ENCODE measurements around the gene PATJ. TPM values are rescaled to one million over a fixed set of nuclear protein-coding genes. Genes with fewer than 3 reads are reported as not detected.

PATJ gene
- polyA plus RNA-seq, 1 donor from 2014 or later = 7.8 TPM

DNA sequence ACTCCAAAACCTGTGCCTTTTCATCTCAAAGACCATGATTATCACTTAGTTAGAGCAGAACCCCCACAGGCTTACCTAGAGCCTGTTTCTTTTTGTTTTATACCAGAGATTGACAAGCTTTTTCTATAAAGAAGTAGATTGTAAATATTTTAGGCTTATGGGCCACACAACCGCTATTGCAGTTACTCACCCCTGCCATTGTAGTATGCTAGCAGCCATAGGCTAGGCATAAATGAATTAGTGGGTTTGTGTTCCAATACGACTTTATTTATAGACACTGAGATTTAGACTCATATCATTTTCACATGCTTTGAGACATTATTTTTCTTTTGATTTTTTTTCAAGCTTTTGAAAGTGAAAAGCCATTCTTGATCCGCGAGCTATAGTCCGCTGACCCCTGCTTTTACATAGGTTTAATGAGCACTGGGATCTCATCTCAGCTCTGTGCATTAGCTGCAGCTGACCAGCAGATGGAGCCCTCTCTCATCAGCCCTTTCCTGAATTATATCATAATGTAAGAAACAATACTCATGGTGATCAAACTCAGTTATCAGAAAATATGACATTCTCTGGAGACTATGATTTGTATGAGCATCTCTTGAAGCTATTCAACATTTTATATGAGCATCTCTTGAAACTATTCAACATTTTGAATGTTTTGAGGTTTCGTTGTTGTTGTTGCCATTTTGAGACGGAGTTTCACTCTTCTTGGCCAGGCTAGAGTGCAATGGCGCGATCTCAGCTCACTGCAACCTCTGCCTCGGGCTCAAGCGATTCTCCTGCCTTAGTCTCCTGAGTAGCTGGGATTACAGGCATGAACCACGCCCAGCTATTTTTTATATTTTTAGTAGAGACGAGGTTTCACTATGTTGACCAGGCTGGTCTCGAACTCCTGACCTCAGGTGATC, 340.4 kb downstream of the PATJ start:
- H3F3A ChIP-seq (ENCODE audit: insufficient read depth, low read length, poor library complexity, severe bottlenecking) = no peaks in the 10 kb centered on the region
- no peak overlapping the region for H3K27ac ChIP-seq (ENCODE audit: low read length)
- H2AFZ ChIP-seq (ENCODE audit: low read depth, low read length) = no peak overlapping the region
- H3K4me2 ChIP-seq (ENCODE audit: low read length) = no peak overlapping the region
- H3K4me3 ChIP-seq (ENCODE audit: low read length) = no peak overlapping the region
- no peaks in the 10 kb centered on the region for H3K9me3 ChIP-seq (ENCODE audit: low read length)
- no peaks in the 10 kb centered on the region for H3K79me2 ChIP-seq (replicated peaks; ENCODE audit: insufficient read depth, low read length)
- TF ChIP-seq, protein P1, sequence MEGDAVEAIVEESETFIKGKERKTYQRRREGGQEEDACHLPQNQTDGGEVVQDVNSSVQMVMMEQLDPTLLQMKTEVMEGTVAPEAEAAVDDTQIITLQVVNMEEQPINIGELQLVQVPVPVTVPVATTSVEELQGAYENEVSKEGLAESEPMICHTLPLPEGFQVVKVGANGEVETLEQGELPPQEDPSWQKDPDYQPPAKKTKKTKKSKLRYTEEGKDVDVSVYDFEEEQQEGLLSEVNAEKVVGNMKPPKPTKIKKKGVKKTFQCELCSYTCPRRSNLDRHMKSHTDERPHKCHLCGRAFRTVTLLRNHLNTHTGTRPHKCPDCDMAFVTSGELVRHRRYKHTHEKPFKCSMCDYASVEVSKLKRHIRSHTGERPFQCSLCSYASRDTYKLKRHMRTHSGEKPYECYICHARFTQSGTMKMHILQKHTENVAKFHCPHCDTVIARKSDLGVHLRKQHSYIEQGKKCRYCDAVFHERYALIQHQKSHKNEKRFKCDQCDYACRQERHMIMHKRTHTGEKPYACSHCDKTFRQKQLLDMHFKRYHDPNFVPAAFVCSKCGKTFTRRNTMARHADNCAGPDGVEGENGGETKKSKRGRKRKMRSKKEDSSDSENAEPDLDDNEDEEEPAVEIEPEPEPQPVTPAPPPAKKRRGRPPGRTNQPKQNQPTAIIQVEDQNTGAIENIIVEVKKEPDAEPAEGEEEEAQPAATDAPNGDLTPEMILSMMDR (IDR thresholded peaks at IDR 0.05; ENCODE audit: poor library complexity, severe bottlenecking) = peak; percentile 81
- no peak for TF ChIP-seq TAF1 (IDR thresholded peaks at IDR 0.05; ENCODE audit: low read depth)
- TF ChIP-seq POLR2AphosphoS5 (IDR thresholded peaks at IDR 0.05) = no peak
- TF ChIP-seq EP300 (conservative IDR thresholded peaks at IDR 0.05; ENCODE audit: poor library complexity, severe bottlenecking) = no peak
- TF ChIP-seq, protein P2, sequence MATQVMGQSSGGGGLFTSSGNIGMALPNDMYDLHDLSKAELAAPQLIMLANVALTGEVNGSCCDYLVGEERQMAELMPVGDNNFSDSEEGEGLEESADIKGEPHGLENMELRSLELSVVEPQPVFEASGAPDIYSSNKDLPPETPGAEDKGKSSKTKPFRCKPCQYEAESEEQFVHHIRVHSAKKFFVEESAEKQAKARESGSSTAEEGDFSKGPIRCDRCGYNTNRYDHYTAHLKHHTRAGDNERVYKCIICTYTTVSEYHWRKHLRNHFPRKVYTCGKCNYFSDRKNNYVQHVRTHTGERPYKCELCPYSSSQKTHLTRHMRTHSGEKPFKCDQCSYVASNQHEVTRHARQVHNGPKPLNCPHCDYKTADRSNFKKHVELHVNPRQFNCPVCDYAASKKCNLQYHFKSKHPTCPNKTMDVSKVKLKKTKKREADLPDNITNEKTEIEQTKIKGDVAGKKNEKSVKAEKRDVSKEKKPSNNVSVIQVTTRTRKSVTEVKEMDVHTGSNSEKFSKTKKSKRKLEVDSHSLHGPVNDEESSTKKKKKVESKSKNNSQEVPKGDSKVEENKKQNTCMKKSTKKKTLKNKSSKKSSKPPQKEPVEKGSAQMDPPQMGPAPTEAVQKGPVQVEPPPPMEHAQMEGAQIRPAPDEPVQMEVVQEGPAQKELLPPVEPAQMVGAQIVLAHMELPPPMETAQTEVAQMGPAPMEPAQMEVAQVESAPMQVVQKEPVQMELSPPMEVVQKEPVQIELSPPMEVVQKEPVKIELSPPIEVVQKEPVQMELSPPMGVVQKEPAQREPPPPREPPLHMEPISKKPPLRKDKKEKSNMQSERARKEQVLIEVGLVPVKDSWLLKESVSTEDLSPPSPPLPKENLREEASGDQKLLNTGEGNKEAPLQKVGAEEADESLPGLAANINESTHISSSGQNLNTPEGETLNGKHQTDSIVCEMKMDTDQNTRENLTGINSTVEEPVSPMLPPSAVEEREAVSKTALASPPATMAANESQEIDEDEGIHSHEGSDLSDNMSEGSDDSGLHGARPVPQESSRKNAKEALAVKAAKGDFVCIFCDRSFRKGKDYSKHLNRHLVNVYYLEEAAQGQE (IDR thresholded peaks at IDR 0.05; ENCODE audit: borderline replicate concordance) = no peak
- TF ChIP-seq RAD21 (conservative IDR thresholded peaks at IDR 0.05) = peak; percentile 71
- TF ChIP-seq SMC3 (conservative IDR thresholded peaks at IDR 0.05; ENCODE audit: poor library complexity) = peak; percentile 80
- TF ChIP-seq MXI1 (conservative IDR thresholded peaks at IDR 0.05; ENCODE audit: poor library complexity, severe bottlenecking) = no peak
- TF ChIP-seq EZH2 (IDR thresholded peaks at IDR 0.05; ENCODE audit: borderline replicate concordance, insufficient read depth, low read length, poor library complexity, severe bottlenecking) = no peak
- H4K20me1 ChIP-seq (ENCODE audit: insufficient read depth) = no peaks in the 10 kb centered on the region
- no peaks in the 10 kb centered on the region for H3K9me2 ChIP-seq (ENCODE audit: insufficient read depth, low read length)
- H3K27me3 ChIP-seq (ENCODE audit: insufficient read depth, low read depth, low read length) = no peaks in the 10 kb centered on the region
- no peak overlapping the region for H3K9ac ChIP-seq (ENCODE audit: low read length)
- H3K36me3 ChIP-seq (ENCODE audit: insufficient read depth, low read length) = no peaks in the 10 kb centered on the region

DNA sequence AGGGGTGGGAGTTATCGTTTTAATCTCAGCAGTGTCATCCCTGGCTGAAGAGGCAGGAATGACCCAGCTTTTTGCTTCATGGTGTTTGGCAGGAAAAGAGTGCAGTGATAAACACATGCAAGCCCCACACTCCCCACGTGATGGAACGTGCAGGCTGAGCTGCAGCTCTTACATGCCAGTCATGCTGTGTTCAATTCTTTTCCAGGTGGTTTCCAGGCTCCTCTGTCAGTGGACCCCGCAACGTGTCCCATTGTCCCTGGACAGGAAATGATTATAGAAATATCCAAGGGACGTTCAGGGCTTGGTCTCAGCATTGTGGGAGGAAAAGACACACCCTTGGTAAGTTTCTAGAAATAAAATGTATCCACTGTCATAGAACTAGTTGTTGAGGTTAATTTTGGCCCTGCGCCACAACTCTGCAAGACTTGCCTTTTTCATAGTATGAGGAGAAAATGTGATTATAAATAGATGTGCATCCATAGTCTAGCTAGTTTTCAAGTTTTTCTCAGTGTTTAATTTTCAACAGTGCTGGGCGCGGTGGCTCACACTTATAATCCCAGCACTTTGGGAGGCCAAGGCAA, 342.1 kb downstream of the PATJ start:
- Histone ChIP-seq H4K20me1 (ENCODE audit: insufficient read depth) (no peaks in the 10 kb centered on the region), H3K79me2 (replicated peaks; ENCODE audit: insufficient read depth, low read length) (no peaks in the 10 kb centered on the region), H3K27me3 (ENCODE audit: insufficient read depth, low read depth, low read length) (no peaks in the 10 kb centered on the region), H3K9me2 (ENCODE audit: insufficient read depth, low read length) (no peaks in the 10 kb centered on the region), H3K4me2 (ENCODE audit: low read length) (no peak overlapping the region), H3K9me3 (ENCODE audit: low read length) (no peaks in the 10 kb centered on the region), H3F3A (ENCODE audit: insufficient read depth, low read length, poor library complexity, severe bottlenecking) (no peaks in the 10 kb centered on the region), H3K9ac (ENCODE audit: low read length) (no peak overlapping the region), H3K4me3 (ENCODE audit: low read length) (no peak overlapping the region), H2AFZ (ENCODE audit: low read depth, low read length) (no peak overlapping the region), H3K36me3 (ENCODE audit: insufficient read depth, low read length) (no peaks in the 10 kb centered on the region), H3K27ac (ENCODE audit: low read length) (no peak overlapping the region)
- TF ChIP-seq MXI1 (conservative IDR thresholded peaks at IDR 0.05; ENCODE audit: poor library complexity, severe bottlenecking) (no peak), SMC3 (conservative IDR thresholded peaks at IDR 0.05; ENCODE audit: poor library complexity) (no peak), TAF1 (IDR thresholded peaks at IDR 0.05; ENCODE audit: low read depth) (no peak), POLR2AphosphoS5 (IDR thresholded peaks at IDR 0.05) (no peak), EP300 (conservative IDR thresholded peaks at IDR 0.05; ENCODE audit: poor library complexity, severe bottlenecking) (no peak)
- TF ChIP-seq, protein P1 (IDR thresholded peaks at IDR 0.05; ENCODE audit: poor library complexity, severe bottlenecking) = no peak

Data from neural cell (in vitro differentiated cells).